Peyer's patch (tissue), 4 donors: ENCODE data around the gene ATXN1. TPM values are rescaled to one million over a fixed set of nuclear protein-coding genes. Genes with fewer than 3 reads are reported as not detected.

Source experiments
- DNase-seq, 3 donors: peaks; one replicate each; pipeline ENCODE4 v3.0.0-alpha.2; 2017 to 2019
- H3K27ac ChIP-seq, 4 donors: fragments of 200-600 bp; sonication (generic); one replicate each; pipeline ENCODE4 v1.5.1; 2016 to 2019
- H3K27me3 ChIP-seq, 2 donors: fragments of 200-600 bp; sonication (generic); one replicate each; pipeline ENCODE4 v1.5.1; 2019
- H3K36me3 ChIP-seq, 3 donors: fragments of 200-600 bp; sonication (generic); one replicate each; pipeline ENCODE4 v1.5.1; 2016 to 2019
- H3K4me1 ChIP-seq, 4 donors: fragments of 200-600 bp; sonication (generic); one replicate each; pipeline ENCODE4 v1.5.1; 2016 to 2019
- H3K4me3 ChIP-seq, 4 donors: fragments of 200-600 bp; sonication (generic); 1 replicate in 3 of 4; 2 replicates in 1 of 4; pipeline ENCODE4 v1.5.1; 2016 to 2019; ENCODE audit warnings: mild to moderate bottlenecking in 1 of 4
- H3K9me3 ChIP-seq, 4 donors: fragments of 200-600 bp; sonication (generic); one replicate each; pipeline ENCODE4 v1.5.1; 2016 to 2019; ENCODE audit warnings: mild to moderate bottlenecking in 1 of 4
- POLR2A ChIP-seq, 2 donors: fragments of 450-650 bp; IDR thresholded peaks; one replicate each; pipeline ENCODE4 v1.5.1; 2017; ENCODE audit warnings: antibody characterized with exemption in 2 of 2, mild to moderate bottlenecking in 2 of 2, moderate library complexity in 2 of 2
- total RNA-seq, 4 donors: library from RNA; depleted of rRNA; stranded (reverse); fragments of >200 nt; gene quantifications; one replicate each; pipeline ENCODE4 v1.1.0, GENCODE V29; 2016
- TF ChIP-seq, protein P1 (sequence below), 6 experiments: fragments of 450-650 bp in 4 of 6; fragments of 200-600 bp in 2 of 6; sonication (generic) in 1 of 6; IDR thresholded peaks; one replicate each; pipeline ENCODE4 v1.5.1; 2017 to 2019; ENCODE audit warnings: antibody characterized with exemption in 6 of 6, mild to moderate bottlenecking in 3 of 6, moderate library complexity in 1 of 6

ATXN1 gene
- total RNA-seq, 4 donors from 2014 or later, result 34.7 to 48.5 (median 43.1) TPM

- TF ChIP-seq POLR2A (IDR thresholded peaks at IDR 0.05), result no peak
- TF ChIP-seq, protein P1, sequence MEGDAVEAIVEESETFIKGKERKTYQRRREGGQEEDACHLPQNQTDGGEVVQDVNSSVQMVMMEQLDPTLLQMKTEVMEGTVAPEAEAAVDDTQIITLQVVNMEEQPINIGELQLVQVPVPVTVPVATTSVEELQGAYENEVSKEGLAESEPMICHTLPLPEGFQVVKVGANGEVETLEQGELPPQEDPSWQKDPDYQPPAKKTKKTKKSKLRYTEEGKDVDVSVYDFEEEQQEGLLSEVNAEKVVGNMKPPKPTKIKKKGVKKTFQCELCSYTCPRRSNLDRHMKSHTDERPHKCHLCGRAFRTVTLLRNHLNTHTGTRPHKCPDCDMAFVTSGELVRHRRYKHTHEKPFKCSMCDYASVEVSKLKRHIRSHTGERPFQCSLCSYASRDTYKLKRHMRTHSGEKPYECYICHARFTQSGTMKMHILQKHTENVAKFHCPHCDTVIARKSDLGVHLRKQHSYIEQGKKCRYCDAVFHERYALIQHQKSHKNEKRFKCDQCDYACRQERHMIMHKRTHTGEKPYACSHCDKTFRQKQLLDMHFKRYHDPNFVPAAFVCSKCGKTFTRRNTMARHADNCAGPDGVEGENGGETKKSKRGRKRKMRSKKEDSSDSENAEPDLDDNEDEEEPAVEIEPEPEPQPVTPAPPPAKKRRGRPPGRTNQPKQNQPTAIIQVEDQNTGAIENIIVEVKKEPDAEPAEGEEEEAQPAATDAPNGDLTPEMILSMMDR (IDR thresholded peaks at IDR 0.05), result no peak
- Histone ChIP-seq H3K9me3 (no peaks in the 10 kb centered on the region), H3K27me3 (no peaks in the 10 kb centered on the region), H3K4me3 (no peak overlapping the region), H3K27ac (no peak overlapping the region), H3K4me1 (no peaks in the 10 kb centered on the region), H3K36me3 (no peaks in the 10 kb centered on the region)
- DNase-seq, result no peak
These were observed 17.3 kb upstream of the ATXN1 start for GRCh38 chr6:16778521-16778920.

DNA sequence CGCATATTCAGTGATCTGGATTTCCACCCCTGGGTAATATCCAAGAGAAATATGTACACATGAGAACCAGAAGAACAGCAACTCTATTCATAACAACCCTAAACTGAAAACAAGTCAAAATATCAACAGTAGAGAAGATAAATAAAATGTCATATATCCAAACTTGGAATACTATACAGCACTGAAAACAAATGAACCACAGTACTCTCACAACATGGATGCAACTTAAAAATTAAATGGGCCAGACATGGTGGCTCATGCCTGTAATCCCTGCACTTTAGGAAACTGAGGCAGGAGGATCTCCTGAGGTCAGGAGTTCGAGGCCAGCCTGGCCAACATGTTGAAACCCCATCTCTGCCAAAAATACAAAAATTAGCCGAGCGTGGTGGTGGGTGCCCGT, 16.5 kb upstream of the ATXN1 start:
- Histone ChIP-seq H3K4me3 (no peak overlapping the region), H3K27me3 (no peaks in the 10 kb centered on the region), H3K9me3 (no peaks in the 10 kb centered on the region), H3K36me3 (no peaks in the 10 kb centered on the region), H3K4me1 (no peaks in the 10 kb centered on the region), H3K27ac (no peak overlapping the region)
- DNase-seq, result no peak
- no peak for TF ChIP-seq POLR2A (IDR thresholded peaks at IDR 0.05)
- TF ChIP-seq, protein P1 (IDR thresholded peaks at IDR 0.05), result no peak

DNA sequence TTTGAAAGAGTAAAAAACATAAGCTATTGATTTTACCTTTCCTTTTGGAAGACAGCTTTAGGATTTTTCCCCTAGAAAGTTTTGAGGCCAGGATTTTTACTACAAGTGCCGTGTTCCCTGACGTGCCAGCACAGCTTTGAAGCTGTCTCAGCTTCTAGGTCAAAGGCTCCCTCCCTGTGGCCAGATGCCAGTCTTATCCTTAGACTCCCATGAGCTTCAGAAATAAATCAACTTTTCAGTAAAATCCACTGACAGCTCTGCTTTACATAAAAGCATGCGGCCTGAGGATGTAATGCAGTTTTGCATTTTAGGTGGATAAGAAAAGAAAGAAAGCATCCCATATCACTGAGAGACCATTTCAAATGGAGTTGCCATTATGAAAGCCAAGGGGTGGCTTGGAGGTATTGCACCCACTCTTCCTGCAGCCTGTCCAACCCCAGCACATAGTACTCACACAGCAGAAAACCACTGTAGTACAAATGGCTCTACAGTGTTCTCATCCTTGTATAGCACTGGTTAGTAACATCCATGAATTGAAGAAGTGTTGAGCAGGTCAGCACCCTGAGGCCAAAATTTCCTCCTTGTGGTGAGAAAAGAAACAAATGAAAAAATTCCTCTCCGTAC, 15.2 kb upstream of the ATXN1 start:
- Histone ChIP-seq H3K4me3 (no peak overlapping the region), H3K9me3 (no peaks in the 10 kb centered on the region), H3K4me1 (no peaks in the 10 kb centered on the region), H3K27ac (no peak overlapping the region), H3K36me3 (no peaks in the 10 kb centered on the region), H3K27me3 (no peaks in the 10 kb centered on the region)
- no peak for DNase-seq
- TF ChIP-seq POLR2A (IDR thresholded peaks at IDR 0.05), result no peak
- TF ChIP-seq, protein P1 (IDR thresholded peaks at IDR 0.05), result no peak

DNA sequence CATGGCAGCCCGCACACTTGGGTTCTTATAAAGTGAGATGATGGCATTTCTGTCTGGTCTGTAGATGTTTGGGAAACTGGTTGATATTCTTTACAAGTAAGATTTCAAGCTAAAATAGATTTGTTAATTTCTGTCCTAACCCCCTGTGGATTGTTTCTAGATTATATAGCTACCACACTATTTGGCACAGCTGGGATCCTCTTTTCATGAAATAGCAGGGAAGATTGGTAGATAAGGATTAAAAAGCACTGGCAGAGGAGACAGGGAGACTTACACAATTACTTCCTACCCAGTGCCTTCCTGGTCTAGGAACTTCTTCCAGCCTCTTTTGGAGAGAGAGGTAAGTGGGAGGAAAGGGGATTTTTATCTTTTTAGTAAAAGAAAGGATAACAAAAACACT, 13.2 kb upstream of the ATXN1 start:
- Histone ChIP-seq H3K9me3 (no peaks in the 10 kb centered on the region), H3K4me1 (peaks cover 0 to 12% (median under 1%) of the 10 kb centered on the region in 4 donors), H3K27ac (no peak overlapping the region), H3K4me3 (no peak overlapping the region), H3K36me3 (no peaks in the 10 kb centered on the region), H3K27me3 (no peaks in the 10 kb centered on the region)
- DNase-seq, result no peak
- TF ChIP-seq, protein P1 (IDR thresholded peaks at IDR 0.05), result no peak
- TF ChIP-seq POLR2A (IDR thresholded peaks at IDR 0.05), result no peak

DNA sequence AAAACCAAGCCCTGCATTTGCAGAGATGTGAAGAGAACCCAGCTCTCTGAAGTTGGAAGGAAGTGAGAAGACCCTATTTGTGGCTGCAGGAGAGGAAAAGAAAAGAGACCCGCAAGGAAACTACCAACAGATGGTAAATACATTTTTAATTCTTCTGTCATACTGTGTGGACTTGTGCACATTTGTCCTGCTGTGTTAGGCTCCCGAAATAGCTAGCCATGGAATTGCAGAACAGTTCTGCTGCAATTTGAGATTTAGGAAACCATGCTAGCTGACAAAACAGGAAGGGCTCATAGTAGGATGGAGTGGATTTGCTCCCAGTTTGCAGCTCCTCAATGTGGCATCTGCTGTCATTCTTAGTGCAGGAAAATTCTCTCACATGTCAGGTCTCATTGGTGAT, 12.1 kb upstream of the ATXN1 start:
- Histone ChIP-seq H3K36me3 (no peaks in the 10 kb centered on the region), H3K27ac (no peak overlapping the region), H3K4me3 (no peak overlapping the region), H3K4me1 (peaks cover 0 to 23% (median 4%) of the 10 kb centered on the region in 4 donors), H3K9me3 (no peaks in the 10 kb centered on the region), H3K27me3 (no peaks in the 10 kb centered on the region)
- no peak for DNase-seq
- no peak for TF ChIP-seq POLR2A (IDR thresholded peaks at IDR 0.05)
- TF ChIP-seq, protein P1 (IDR thresholded peaks at IDR 0.05), result no peak
